Activated effector memory CD4-positive, alpha-beta T cell treated with anti-CD3 and anti-CD28 coated beads, Interleukin-2, amount 50 U/mL, for 16 hours (primary cell): Measurements from ENCODE around the gene IRAG1.

ENCODE experiments used
- DNase-seq: peaks from one replicate; pipeline ENCODE4 v3.0.0-alpha.2; 2020

IRAG1 gene, protein sequence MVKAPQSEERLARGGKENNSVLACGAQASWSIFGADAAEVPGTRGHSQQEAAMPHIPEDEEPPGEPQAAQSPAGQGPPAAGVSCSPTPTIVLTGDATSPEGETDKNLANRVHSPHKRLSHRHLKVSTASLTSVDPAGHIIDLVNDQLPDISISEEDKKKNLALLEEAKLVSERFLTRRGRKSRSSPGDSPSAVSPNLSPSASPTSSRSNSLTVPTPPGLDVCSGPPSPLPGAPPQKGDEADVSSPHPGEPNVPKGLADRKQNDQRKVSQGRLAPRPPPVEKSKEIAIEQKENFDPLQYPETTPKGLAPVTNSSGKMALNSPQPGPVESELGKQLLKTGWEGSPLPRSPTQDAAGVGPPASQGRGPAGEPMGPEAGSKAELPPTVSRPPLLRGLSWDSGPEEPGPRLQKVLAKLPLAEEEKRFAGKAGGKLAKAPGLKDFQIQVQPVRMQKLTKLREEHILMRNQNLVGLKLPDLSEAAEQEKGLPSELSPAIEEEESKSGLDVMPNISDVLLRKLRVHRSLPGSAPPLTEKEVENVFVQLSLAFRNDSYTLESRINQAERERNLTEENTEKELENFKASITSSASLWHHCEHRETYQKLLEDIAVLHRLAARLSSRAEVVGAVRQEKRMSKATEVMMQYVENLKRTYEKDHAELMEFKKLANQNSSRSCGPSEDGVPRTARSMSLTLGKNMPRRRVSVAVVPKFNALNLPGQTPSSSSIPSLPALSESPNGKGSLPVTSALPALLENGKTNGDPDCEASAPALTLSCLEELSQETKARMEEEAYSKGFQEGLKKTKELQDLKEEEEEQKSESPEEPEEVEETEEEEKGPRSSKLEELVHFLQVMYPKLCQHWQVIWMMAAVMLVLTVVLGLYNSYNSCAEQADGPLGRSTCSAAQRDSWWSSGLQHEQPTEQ

DNA sequence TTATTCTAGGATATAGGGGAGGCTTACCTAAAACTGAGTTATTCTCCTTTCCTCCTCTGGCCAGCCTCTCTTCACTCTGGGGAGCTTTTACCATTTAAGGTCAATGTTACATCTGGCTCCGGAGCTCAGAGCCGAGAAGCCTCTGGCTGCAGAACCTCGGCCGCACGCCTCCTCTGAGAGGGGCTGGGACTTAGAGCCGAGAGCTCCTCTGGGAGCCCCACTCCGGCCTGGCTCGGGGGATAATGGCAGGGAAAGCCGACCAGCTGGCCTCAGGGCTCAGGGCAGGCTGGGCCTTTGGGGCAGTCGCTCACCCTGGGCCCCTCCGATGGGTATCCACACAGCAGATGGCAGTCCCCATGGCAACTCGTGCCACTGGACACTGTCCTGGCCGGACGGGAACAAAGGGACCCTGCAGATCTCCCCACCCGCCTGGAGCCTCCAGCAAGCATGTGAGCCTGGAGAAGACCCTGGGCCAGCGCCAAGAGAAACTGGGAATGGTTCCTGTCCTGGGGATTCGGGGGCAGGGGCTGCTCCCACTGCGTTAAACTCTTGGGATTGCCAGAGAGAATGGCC lies at the start of gene IRAG1:
TSS of gene IRAG1 (minus strand) at position 247 of the 573 bp plus-strand sequence. CDS start at position 94, 153 bp downstream.
- DNase-seq, result no peak

DNA sequence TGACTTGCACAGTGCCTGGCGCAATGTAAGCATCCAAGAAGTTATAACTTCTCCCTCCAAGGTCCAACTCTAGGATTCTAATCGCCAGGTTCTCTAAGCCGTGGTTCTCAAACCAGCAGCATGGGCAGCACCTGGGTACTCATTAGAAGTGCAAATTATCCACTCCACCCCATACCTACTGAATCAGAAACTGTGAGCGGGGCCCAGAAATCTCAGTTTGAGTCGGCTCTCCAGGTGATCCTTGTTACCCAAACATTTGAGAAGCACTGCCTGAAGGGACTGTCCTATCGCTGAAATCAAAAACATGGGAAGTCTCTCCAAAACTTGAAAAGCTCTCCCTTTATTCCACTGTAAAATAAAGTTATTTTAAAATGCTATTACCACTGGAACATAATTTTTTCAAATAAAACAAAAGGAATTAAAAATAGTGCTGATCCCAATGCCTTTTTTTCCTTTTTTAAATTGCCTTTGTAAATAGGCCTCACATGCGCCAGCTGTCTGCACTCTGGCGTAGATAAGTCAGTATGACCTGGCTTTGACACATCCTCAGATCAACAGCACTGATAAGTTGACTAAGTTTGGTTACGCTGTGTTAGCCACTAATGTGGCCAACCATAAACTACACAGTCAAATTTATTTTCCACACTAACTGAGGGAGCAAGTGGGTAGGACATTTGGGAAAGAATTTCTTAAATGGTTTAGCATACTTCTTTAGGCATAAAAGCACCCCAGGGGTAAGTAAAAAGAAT lies 49.1 kb upstream of the IRAG1 start:
- peak; percentile 70 for DNase-seq

DNA sequence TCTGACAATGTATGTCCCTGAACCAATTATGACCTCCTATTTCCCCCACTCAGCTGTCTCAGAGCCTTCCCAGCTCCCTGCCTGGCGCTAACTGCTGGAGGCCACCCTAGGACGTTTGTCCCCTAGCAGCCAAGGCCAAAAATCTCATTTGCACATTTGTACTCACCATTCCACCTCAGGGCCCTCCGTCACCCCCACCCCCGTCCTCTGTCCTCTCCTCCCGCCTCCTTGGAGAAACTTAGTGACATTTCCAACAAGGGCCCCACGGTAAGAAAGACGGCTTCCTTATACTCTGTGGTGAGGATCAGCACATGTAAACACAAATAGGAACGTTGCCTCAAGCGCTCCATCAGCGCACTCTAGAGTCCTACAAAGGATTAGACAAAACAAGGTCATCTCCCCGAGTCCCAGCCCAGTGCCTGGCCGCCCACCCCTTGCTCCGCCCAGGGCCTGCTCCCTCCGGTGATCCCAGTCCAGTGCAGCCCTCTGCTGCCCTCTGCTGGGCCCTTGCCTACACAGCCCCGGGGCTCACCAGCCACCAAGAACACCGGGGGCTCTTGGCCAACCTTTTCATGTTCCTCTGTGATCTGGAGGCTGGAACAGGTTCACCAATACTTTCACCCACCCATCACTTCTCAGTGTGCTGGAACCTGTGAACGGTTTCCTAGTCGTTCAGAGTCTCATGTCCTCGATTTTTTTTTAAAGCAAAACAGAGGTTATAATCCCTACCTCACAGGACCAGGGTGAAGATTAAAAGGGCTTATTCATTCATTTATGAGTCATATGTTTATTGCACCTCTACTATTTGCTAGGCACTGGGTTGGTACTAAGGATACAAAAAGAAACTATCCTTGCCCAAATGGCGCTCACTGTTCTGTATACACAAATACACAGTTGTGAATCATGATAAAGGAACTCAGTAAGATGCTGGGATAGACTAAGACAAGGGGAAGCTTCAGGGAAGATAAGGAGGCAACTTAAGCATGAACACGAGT lies 42.2 kb upstream of the IRAG1 start:
- DNase-seq, result peak; percentile 95

DNA sequence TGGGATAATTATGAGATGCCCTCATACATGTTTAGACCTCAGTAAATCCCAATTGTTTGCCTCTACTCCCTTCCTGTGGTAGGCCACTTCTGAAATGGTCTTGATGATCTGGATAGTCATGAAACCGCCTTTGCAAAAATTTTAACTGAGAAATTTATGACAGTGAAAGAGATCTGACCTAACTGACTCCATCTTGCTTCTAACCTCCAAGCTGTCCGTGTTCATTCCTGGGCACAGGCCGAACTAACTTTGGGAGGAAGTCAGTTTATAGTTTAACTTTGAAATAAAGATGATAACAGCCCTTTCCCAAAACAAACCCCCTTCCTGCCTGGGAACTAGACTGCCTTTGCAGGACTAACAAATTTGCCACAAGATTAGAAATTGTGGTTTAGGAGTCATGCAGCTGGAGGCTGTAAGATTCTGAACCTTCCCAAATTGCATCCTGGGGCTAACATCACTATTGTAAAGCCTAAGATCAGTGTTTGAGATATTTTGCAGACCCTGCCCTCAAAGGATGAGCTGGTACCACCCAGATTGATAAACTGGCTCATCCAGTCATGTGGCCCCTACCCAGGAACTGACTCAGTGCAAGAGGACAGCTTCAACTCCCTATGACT lies 37.6 kb upstream of the IRAG1 start:
- DNase-seq, result no peak

DNA sequence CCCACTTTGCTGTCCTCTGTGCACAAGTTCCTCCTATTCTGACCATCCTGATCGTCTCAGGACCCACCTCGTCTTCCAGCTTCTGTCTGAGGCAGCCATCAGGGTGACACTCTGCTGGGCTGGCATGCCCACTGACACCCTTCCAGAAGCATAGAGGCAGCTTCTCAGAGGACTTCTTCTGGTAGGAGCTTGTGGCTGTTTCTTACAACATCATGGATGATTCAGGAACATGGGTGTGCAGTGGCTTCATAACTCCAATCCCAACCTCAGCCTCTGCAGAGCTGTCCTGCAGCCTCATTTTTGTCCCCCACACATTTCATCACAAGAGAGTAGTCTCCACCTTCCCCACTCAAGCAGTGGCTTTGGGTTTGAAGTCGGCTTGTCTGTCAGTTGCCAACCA lies 36.6 kb upstream of the IRAG1 start:
- no peak for DNase-seq

DNA sequence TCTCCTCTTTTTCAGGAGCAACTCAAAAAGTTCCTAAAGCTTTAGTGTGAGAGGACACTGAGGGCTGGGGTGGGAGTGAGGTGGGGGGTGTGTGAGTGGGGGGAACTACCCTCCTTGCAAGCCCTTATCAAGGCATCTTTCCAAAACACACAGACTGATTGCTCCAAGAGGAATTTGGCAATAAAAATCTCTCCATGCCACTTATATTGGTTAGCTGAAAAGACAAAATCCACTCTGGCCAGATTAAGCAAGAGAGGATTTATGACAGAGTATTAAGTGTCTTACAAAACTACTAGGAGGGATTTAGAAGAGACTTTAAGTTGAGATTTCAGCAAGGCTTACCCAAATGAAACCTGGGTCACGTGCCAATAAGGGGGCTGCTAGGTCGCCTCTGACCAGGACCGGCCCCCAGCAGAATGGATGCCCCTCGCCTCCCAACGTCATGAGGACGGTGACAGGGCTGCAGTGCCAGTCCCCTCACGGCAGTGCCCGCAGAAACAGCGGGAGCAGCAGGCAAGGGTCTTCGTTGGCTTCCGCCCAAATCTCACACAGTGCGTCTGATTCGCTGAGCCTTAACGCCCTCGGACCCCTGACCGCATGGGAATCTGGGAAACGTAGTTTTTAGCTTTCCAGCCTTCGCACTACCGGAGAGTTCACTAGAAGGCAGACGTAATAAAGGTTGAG lies 35.4 kb upstream of the IRAG1 start:
- DNase-seq, result no peak

DNA sequence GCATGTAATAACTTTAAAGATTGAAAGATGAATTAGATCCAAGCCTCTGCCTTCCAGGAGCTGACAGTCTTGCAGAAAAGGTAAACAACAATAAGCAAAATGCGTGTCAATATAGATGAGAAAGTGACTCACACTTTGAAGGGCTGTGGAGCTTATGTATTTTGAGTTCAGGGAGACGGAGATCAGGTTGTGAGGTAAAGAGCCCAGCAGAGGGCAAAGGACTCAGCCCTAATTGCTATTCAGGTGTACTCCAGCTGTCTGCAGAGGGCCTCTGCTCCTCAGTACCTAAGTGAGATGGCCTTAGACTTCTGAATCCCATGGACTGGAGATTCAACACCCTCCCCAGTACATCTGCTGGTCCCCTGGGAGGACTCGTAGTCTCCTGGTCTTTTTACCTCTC lies 34.6 kb upstream of the IRAG1 start:
- DNase-seq, result no peak

DNA sequence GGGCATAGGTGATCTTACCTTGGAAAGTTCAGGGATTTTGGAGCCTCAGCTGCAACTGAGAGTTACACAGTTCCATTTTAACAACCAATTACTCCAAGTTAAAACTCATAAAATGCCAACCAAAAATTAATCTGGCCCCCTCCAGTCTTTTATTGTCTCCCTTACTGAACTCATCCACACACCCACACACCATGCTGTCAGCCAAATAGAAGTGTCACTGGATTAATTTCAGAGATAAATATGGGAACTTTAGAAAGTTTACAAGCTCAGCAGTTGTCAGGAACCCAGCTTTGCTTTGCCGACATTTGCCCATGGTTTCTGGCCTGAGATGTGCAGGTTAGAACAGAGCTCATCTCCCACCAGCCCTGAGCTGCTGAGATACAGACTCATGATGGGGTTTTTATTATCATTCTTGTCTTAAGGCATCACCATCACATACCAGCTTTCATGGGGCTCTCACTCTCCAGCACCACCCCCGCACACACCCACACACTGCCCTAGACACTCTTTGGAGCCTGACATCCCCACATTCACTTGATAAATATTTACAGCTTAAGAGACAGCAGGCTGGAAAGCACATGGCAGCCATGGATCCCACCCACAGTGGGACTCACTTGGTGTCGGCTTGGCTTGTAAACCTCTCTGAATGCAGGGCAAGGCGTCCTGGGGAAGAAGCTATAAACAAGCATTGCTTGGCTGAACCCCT lies 33.7 kb upstream of the IRAG1 start:
- DNase-seq, result no peak

DNA sequence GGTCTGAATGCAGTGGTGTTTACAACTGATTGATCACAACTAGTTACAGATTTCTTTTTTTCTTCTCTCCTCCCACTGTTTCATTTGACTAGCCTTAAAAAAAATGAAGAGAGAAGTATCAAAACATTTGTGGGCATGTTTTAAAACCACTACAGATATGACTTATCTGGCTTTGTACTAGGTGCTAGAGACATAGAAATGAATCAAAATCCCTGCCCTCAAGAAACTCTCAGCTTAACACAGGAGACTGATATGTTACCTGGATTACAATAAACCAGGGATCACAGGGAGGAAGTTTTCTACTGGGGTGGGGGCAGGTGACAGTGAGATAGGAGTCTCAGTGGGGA lies 32.3 kb upstream of the IRAG1 start:
- DNase-seq, result no peak

DNA sequence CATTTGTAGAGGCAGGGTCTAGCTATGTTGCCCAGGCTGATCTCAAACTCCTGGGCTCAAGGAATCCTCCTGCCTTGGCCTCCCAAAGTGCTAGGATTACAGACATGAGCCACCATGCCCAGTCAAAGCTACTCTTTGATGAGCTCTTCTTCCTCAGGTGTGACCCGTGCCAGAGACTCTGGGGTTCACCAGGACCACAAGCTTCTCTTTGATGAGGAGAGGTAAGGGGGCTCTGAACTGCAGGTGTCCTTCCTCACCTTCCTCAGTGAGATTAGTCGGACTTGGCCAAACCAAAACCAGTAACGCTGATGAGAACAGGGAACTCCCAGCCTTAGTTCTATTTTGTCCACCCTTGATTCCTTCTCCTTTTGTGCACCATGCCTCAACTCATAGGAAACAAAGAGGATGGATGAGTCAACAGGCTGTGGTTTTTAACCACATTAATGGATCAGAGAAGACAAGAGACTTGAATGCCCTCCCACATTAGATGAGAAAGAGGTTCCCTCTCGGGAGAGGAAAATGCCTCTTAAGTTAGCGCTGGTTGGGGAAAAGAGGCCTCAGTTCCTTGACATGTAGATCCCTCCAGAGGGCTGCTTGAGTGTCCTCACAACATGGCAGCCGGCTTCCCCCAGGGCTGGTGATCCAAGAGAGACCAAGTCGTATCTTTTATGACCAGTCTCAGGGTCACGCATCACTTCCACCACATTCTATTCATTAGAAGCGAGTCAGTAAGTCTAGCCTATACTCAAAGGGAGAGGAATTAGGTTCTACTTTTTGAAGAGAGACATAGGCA lies 31.8 kb upstream of the IRAG1 start:
- no peak for DNase-seq

DNA sequence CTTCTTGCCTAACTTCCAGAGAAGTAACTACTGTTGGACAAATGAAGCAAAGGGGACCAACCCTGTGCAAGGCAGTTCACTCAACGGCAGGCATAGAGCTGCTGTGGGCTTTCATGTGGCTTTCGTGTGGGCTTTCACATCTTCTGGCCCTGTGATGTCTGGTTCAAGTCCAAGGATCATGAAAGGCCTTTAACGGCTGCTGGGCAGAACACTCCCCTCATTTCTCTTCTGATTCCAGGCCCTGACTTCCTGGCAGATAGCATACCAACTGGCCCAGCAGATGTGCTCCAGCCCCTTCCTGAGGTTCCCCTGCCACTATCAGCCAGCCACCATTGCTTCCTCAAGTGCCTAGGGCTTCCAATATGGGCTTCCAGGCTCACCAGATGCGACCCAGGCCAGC lies 28.8 kb upstream of the IRAG1 start:
- no peak for DNase-seq

DNA sequence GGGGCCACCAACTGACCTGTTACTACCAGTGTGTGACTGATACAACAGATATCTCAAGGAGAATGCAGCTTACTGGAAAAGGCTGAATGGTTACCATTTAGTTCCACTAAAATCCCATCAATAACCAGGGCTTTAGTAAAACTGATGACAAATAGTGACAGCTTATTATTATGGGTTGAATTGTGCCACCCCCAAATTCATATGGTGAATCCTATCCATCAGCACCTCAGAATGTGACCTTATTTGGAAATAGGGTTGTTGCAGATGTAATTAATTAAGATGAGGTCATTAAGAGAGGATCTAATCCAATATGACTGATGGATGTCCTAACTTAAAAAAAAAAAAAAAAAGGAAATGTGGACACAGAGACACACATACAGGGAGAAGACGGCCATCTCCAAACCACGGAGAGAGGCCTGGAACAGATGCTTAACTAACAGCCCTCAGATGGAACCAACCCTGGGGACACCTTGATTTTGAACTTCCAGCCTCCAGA lies 27.4 kb upstream of the IRAG1 start:
- no peak for DNase-seq

DNA sequence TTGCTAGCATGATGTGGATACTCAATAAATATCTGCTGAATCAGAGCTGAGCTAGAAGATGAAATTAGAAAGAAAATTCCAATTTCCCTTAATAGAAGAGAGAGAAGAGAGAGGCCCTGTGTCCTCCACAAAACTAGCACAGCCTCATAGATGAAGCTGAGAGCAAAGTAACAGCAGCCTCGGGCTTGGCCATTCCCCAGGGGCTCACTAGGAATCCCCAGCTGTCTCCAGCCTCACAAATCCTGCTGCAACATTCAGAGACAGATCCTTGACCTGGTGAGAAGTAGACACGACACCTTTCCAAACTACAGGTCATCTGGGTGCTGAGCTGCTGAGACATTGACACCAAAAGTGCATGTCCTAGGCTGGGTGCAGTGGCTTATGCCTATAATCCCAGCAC lies 26.1 kb upstream of the IRAG1 start:
- no peak for DNase-seq

DNA sequence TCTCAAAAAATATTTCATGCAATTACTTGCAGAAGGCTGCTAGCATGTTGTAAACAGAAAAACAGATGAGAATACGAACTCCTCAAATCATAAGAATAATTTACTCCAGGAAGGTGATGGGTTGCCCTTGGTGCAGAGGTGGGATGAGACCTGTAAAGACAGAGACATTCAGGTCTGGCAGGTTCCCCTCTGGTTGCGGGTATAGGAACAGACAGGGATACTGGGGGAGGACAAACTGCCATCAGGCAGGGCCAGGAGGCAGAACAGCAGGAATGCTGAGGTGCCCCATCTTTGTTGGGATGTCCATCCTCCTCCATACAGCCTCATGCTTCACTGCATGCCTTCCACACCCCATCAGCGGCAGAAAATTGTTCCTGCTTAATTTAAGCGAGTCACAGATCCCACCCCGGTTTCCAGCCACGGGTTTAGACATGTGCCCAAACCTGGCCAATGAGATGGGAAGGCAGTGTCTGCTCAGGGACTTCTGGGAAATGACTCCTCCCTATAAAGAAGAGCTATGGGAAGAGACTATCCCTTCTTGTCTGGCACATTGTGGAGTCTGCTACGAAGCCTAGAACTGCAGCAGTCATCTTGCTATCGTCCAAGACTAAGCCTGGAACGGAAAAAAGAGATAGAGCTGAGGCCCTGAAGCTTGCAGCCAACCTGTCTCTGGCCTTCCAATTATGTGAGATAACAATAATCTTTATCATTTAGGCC lies 23.1 kb upstream of the IRAG1 start:
- DNase-seq, result no peak

DNA sequence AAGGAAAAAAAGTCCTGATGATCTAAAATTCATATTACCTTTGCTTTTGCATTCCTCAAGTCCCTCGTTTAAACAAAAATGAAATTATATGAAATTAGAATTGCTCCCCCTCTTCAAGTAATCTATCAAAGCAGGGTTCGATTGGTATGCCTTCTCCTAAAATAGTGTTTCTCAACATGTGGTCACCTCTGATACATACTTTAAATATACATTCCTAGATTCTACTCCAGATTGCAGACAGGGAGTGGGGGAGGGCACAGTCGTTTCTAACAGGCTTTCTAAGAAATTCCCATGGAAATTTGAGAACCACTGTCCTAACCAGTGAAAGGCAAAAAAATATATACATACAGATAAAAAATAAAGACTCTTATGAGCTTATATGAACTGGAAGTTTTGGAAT lies 22.6 kb upstream of the IRAG1 start:
- no peak for DNase-seq

DNA sequence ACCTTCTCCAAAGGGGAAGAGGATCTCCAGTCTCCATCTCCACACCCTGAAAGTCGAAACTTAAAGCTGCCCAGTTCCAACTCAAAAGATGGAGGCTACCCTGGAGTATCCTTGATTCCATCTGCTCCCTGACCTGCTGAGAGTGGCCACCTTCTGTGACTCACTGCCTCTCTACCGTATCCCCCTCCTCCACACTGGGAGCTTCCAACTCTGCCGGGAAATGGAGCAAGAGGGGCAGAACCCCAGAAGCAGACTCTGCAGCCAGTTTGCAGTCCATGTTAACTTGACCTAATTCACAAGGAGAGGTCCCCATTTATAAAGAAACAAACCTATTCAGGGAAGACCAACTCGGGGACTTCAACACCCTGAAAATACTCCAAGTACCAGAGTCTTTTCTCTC lies 22.0 kb upstream of the IRAG1 start:
- no peak for DNase-seq

DNA sequence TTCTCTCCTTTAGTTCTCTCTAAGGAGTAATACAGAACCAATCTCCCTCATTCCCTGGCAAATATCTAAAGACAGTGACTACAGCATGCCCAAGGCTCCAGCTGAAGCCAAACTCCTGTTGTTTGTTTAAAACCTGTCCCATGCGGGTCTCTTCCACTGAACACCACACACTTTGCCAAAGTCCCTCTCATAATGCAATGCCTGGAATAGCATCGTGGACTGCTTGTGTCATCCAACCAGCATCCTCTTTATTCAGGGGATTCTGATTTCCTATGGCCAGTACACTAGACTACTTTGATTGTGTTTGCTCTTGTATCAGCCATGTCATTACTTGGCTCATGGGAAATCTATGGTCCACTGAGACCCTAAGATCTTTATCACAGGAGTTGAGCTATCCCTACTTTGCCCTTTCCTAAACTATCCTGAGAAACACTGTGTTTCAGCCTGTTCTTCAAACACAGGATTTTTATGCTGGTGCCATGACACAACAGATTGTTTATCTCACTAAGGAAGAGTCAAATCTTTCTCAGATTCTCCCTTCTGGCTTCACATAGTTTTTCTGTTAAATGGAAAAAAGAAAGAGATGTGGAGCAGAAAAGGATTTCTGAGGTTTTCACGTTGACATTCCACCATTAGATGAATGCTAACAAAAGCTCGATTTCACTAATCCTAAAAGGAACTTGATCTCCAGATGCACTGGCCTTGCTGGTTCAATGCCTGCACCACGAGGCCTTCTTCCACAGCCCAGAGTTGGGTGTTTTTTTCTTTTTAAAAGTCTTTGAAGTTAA lies 15.9 kb upstream of the IRAG1 start:
- no peak for DNase-seq
